GF-D8 (cell line): ENCODE results near the gene NYNRIN.
A peak's percentile ranks its signal among the peaks of the same experiment; 100 is the strongest.
"Not testable (repeated sequence)": the region's sequence is repeated elsewhere in the genome, so short reads cannot be mapped to it uniquely, and the experiment has no call there.

Experiments
- DNase-seq: peaks from one replicate; lab custom pipeline; 2025; lab: John Stamatoyannopoulos, UW

NYNRIN gene

DNA sequence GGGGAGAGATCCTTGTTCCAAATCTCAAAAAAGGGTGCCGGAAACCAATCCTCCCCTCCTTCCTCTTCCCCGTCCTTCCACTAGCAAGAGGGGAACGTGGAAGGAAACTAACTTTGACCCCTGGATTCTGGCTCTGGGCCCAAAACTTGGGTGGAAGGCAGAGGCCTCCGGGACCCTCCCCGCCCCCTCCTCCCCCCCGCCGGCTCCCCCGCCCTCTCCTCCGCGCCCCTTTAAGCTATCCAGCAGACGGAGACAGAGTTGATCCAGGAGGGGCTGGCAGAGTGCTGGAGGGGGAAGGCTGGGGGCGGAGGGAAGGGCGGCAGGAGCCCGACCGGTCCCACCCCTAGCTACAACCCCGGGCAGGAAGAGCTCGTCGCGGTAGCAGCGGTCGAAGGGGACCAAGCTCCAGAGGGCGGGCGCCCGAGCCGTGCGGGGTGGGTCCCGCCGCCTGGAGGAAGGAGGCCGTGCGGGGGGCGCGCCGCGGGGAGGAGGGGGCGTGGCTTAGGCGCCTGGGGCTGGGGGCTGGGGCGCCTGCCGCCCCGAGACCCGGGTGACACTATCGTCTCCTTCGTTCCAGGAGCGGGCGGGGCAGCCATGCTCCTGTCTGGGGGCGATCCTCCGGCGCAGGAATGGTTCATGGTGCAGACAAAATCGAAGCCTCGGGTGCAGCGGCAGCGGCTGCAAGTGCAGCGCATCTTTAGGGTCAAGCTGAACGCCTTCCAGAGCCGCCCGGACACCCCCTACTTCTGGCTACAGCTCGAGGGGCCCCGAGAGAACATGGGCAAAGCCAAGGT lies at the start of gene NYNRIN:
Gene NYNRIN, plus strand, starts transcription at position 351 of the 794 bp plus-strand sequence. Its CDS starts 244 bp downstream, at position 595.
- no peak for DNase-seq

DNA sequence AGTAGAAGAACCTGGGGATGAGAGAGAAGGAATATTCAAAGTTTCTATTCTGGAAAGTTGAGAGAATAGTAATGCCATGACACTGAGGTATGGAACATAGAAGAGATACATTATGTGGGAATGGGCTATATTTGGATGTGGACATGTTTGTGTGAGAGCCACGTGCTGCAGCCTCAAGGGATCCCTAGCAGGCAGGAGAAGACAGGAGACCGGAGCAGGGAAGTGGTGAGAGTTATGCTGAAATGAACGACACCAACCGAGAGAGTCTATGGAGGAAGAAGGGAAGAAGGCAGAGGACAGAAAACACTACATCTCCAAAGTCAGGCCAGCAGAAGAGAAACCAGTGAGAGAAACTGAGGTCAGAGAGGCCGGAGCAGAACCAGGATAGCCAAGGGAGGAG lies 49.1 kb upstream of the NYNRIN start:
- no peak for DNase-seq

DNA sequence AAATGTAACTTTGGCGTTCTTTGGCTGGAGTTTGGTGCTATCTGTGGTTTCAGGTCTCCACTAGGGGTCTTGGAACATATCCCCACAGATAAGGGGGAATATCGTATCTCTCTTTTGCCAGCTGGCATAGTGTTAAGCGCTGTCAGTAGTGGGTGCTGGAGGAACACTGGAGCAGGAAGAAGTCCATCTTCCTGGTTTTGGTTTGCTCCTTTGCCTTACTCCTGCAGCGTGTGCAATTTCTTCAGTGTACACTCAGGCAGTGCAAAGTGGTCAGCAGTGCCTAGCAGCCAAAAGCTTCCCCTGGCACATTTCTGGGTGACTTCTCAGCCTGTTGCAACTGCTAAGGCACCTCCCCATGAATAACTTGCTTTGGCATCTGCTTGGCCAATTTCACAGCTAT lies 47.3 kb upstream of the NYNRIN start:
- no peak for DNase-seq

DNA sequence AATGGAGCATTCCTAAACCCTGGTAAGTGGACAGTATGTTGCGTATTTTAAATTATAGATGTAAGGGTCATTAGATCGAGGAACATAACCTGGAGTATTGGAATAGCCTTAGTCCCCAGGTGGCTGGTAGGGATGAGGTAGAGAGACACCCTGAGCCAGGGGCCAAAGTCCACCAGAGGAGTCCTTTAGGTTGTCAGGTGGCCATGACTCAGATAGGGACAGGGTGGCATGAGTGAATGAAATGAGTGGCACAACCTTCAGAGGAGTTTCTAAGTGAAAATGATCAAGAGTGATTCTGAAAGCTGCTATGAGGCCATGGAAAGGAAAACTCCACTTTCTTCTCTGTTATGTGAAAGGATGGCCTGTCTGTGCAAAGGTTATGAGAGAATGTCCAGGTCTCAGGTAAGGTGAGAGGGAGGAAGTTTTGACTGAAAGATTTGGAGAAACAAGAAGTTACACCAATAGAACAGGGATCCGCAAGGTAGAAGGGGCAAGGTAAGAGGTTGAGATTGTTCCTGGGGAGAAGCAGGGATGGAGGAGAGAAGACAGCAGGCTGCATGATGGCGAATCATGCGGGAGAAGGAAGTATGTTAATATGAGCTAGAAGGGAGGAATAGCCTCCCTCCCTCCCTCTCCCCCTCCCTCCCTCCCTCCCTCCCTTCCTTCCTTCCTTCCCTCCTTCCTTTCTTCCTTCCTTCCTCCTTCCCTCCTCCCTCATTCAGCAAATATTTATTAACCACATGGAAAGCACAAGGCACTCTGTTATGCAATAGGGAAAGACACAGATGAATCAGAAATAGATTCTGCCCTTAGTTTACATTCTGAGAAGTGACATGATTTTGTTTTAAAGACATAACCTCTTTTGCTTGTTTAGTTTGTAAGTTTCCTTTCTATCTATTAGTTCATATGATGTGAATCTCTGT lies 45.0 kb upstream of the NYNRIN start:
- DNase-seq = no peak

GRCh38 chr14:24354482-24354825 lies 44.3 kb upstream of the NYNRIN start:
- not testable (repeated sequence) for DNase-seq

GRCh38 chr14:24355009-24355408 lies 43.8 kb upstream of the NYNRIN start:
- DNase-seq = no peak

DNA sequence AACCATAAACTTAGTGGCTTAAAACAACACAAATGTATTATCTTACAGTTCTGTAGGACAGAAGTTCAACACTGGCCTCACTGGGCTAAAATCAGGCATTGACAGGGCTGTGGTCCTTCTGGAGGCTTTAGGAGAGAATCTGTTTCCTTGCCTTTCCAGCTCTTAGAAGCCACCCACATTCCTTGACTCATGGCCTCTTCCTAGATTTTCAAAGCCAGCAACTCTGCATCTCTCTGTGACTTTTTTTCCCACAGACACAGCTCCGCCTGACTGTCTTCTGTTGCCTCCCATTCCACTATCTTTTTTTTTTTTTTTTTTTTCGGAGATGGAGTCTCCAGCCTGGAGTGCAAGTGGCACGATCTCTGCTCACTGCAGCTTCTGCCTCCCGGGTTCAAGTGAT lies 42.6 kb upstream of the NYNRIN start:
- no peak for DNase-seq

GRCh38 chr14:24360281-24360680 lies 38.5 kb upstream of the NYNRIN start:
- DNase-seq = no peak

DNA sequence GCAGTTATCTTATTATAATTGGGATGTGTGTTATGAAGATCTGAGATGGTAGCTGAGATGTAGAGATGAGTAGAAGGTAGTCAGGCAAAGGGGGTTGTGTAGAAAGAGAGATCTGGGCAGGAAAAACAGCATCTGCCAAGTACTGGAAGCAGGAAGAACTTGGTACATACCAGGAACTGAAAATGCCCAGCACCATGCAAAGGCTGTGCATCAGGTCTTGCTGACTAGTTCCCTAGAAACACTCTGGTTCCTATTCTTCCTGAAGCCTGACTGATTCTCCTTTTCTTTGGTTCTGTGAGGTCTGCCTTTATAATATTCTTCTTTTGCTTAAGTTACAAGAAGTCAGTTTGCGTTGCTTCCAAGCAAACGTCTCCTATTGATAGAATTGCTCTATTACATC lies 37.5 kb upstream of the NYNRIN start:
- no peak for DNase-seq

DNA sequence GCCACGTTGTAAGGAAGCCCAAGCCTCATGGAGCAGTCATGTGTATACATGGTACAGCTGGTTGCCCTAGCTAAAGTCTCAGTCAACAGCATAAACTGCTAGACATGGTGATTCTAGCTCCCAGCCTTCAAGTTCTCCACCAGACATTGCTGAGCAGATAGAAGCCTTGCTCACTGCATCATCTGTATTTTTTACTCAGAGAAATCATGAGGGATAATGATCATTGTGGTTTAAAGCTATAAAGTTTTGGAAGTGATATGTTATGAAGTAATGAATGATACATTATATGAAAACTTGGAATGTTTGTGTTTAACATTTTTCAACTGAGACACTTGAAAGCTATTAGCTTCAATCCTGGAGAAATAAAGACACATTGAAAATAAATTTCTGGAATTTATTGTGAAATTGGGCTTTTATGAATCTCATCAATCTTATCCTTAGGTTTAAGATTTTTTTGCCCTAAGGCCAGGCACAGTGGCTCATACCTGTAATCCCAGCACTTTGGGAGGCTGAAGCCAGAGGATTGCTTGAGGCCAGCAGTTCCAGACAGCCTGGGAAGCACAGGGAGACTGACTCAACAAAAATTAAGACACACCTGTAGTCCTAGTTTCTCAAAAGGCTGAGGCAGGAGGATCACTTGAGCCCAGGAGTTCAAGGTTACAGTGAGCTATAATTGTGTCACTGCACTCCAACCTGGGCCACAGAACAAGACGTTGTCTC lies 36.4 kb upstream of the NYNRIN start:
- DNase-seq = no peak

- no peak for DNase-seq
Observed at GRCh38 chr14:24363401-24363800, 35.4 kb upstream of the NYNRIN start.

DNA sequence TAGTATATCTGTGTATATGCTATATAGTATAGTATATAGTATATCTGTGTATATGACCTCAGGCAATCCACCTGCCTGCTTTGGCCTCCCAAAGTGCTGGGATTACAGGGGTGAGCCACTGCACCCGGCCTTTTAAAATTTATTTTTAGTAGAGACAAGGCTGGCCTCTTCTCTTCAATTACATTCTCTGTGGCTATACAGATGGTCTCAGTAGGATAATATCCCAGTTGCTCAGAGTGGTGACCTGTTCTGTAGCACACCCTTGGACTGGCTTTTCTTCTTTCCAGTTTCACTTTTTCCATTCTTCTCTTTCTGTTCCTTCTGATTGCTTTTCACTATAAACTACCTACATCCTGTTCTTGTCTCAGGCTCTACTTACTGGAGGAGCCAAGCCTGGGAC lies 34.0 kb upstream of the NYNRIN start:
- no peak for DNase-seq

GRCh38 chr14:24365600-24366412 lies 33.0 kb upstream of the NYNRIN start:
- DNase-seq = peak; percentile 51

GRCh38 chr14:24366413-24366720 lies 32.4 kb upstream of the NYNRIN start:
- no peak for DNase-seq

DNA sequence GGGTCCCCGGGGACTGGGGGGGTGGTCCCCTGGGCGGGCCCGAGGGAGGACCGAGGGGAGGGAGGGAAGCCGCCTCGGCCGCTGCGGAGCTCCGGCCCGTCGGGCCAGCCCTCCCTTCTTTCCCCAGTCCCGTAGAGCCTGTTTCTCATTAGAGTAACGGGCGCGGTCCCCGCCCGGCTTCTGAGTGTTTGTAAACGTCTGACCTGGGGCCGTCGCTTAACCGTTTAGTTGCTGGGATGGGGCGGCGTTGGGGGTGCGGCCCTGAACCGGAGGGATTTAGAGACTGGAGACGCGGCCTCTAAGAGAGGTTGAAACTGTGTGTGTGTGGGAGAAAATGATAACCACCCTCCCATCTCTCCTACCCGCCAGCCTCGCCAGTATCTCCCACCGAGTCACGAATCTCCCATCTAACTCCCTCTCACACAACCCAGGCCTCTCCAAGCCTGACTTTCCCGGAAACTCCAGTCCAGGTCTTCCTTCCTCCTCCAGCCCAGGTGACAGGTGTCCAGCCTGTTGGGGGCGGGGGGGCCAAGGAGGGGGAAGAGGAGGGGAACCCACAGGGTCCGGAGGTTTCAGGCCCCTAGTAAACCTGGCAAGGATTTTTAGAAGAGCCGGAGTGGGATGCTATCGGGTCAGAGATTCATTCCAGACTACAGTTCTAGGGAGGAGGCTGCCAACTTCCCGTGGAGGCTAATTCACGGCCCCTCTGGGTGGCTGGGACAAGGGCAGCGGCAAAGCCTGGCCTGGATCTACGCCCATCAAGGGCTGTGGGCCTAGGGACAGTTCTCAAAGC lies 31.9 kb upstream of the NYNRIN start:
- no peak for DNase-seq

DNA sequence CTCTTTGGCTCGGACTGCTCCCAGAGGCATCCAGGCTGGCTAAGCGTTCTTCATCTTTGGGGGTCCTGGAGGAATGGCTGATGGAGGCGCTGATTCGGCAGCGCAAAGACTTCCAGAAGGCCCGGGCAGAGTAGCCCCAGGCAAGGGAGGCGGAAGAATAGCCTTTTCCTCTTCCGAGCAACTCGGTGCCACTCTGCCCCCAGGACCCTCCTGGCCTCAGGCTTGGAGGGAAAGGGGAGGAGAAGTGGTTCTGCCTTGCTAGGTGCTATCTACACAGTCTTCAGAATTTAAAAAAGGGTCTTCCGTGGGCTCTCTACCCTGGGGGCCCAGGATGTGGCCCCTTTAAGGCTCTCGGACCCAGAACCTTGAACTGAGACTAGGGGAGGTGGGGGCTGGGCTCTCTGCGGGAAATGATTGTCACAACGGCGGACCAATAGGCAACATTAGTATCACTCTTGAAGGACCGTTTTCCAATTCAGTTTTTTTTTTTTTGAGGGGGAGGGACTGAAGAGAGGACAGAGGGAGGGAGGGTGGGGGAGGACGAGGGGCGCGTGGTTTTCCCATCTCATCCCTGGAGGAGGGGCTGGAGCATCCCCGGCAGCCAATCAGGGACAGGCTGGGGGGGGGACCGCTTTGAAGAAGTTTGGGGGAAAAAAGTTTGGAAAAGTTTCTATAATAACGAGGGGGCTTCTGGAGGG lies 31.1 kb upstream of the NYNRIN start, which contains the start of gene NFATC4:
Gene NFATC4, plus strand, starts transcription at position 671 of the 698 bp plus-strand sequence. CDS start 157 bp downstream, outside the sequence.
- DNase-seq = no peak

DNA sequence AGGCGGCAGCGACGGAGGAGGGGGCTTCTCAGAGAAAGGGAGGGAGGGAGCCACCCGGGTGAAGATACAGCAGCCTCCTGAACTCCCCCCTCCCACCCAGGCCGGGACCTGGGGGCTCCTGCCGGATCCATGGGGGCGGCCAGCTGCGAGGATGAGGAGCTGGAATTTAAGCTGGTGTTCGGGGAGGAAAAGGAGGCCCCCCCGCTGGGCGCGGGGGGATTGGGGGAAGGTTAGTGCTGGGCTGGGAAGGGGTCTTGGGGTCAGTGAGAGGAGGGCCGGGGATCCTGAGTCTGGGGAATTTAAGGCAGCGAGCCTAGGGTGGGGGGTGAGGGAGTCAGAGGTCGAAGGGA lies 30.6 kb upstream of the NYNRIN start:
- no peak for DNase-seq

DNA sequence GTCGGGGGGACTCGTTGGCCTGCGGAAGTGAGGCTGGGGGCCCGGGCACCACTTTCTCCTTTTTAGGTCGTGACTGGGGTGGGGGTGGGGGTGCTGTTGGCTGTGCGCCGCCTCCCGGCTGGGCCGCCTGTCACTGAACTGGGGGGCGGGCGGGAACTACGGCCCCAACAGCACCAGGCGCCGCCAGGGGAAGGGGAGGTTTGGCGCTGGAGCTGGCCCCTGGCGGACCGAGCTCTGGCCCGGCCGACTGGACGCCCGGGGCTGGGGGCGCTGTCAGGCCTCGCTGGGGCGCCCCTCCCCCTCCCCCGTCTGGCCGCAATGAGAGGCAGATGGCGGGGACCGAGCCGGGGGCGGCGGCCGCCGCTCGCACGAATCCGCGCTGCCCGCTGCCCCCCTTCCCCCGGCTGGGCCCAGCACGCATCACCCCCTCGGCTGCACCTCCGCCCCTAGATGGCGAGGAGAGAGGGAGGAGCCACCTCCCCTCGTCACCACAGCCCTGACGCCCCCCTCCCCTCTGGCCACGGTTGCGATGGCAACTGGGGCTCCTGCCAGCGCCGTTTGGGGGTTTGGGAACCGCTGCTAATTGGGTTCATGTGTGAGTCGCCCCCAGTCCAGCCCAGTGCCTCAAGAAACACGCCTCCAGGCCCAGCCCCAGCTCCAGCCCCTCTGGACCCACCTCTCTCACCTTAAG lies 30.1 kb upstream of the NYNRIN start:
- DNase-seq = no peak

DNA sequence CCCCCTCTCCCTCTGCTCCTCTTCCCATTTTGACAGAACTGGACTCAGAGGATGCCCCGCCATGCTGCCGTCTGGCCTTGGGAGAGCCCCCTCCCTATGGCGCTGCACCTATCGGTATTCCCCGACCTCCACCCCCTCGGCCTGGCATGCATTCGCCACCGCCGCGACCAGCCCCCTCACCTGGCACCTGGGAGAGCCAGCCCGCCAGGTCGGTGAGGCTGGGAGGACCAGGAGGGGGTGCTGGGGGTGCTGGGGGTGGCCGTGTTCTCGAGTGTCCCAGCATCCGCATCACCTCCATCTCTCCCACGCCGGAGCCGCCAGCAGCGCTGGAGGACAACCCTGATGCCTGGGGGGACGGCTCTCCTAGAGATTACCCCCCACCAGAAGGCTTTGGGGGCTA lies 29.3 kb upstream of the NYNRIN start:
- no peak for DNase-seq
